ENCODE data around the gene CPNE5. TPM values are rescaled to one million over a fixed set of nuclear protein-coding genes. Genes with fewer than 3 reads are reported as not detected.

CPNE5 gene
- total RNA-seq, 1 donor from 2014 or later: not detected

- no peaks in the 10 kb centered on the region for H3K36me3 Mint-ChIP-seq (ENCODE audit: unreplicated experiment)
- H3K9me3 Mint-ChIP-seq (ENCODE audit: unreplicated experiment): no peaks in the 10 kb centered on the region
- no peak for DNase-seq (ENCODE audit: extremely low spot score, unreplicated experiment)
- no peaks in the 10 kb centered on the region for H3K27me3 Mint-ChIP-seq (ENCODE audit: unreplicated experiment)
- TF ChIP-seq CTCF (IDR thresholded peaks at IDR 0.05): no peak
- no peak overlapping the region for H3K27ac Mint-ChIP-seq (ENCODE audit: unreplicated experiment)
- peaks cover 11% of the 10 kb centered on the region for H3K4me1 Mint-ChIP-seq (ENCODE audit: unreplicated experiment)
- no peak overlapping the region for H3K4me3 Mint-ChIP-seq (ENCODE audit: unreplicated experiment)
Observed at GRCh38 chr6:36755435-36756348, 83.6 kb downstream of the CPNE5 start.

- no peak overlapping the region for H3K4me3 Mint-ChIP-seq (ENCODE audit: unreplicated experiment)
- no peak overlapping the region for H3K27ac Mint-ChIP-seq (ENCODE audit: unreplicated experiment)
- peaks cover 11% of the 10 kb centered on the region for H3K4me1 Mint-ChIP-seq (ENCODE audit: unreplicated experiment)
- H3K9me3 Mint-ChIP-seq (ENCODE audit: unreplicated experiment): no peaks in the 10 kb centered on the region
- H3K36me3 Mint-ChIP-seq (ENCODE audit: unreplicated experiment): no peaks in the 10 kb centered on the region
- no peaks in the 10 kb centered on the region for H3K27me3 Mint-ChIP-seq (ENCODE audit: unreplicated experiment)
- no peak for TF ChIP-seq CTCF (IDR thresholded peaks at IDR 0.05)
- no peak for DNase-seq (ENCODE audit: extremely low spot score, unreplicated experiment)
Observed at GRCh38 chr6:36754582-36755434, 84.4 kb downstream of the CPNE5 start.

- H3K36me3 Mint-ChIP-seq (ENCODE audit: unreplicated experiment): no peaks in the 10 kb centered on the region
- H3K27ac Mint-ChIP-seq (ENCODE audit: unreplicated experiment): no peak overlapping the region
- H3K9me3 Mint-ChIP-seq (ENCODE audit: unreplicated experiment): peaks cover under 1% of the 10 kb centered on the region
- no peak for DNase-seq (ENCODE audit: extremely low spot score, unreplicated experiment)
- H3K4me1 Mint-ChIP-seq (ENCODE audit: unreplicated experiment): peaks cover 4% of the 10 kb centered on the region
- no peak for TF ChIP-seq CTCF (IDR thresholded peaks at IDR 0.05)
- H3K4me3 Mint-ChIP-seq (ENCODE audit: unreplicated experiment): no peak overlapping the region
- H3K27me3 Mint-ChIP-seq (ENCODE audit: unreplicated experiment): no peaks in the 10 kb centered on the region
Observed at GRCh38 chr6:36753671-36754405, 85.4 kb downstream of the CPNE5 start.

- Mint-ChIP-seq H3K27me3 (ENCODE audit: unreplicated experiment) (peaks cover 2% of the 10 kb centered on the region), H3K36me3 (ENCODE audit: unreplicated experiment) (no peaks in the 10 kb centered on the region), H3K4me3 (ENCODE audit: unreplicated experiment) (no peak overlapping the region), H3K9me3 (ENCODE audit: unreplicated experiment) (peaks cover 6% of the 10 kb centered on the region), H3K27ac (ENCODE audit: unreplicated experiment) (no peak overlapping the region), H3K4me1 (ENCODE audit: unreplicated experiment) (peaks cover 2% of the 10 kb centered on the region)
- TF ChIP-seq CTCF (IDR thresholded peaks at IDR 0.05): no peak
- no peak for DNase-seq (ENCODE audit: extremely low spot score, unreplicated experiment)
Observed at GRCh38 chr6:36752886-36753506, 86.2 kb downstream of the CPNE5 start.
